GM23338 (cell line): Measurements from ENCODE around the gene GCAT.

Experiments used
- EZH2 ChIP-seq: fragments of 200-600 bp; sonication (generic); IDR thresholded peaks from one replicate; pipeline ENCODE4 v1.8.0; 2017; ENCODE audit warnings: antibody characterized with exemption, mild to moderate bottlenecking, low read depth; ENCODE audit not compliant: unreplicated experiment
- EZH2phosphoT487 ChIP-seq: fragments of 200-600 bp; sonication (generic); IDR thresholded peaks from one replicate; pipeline ENCODE4 v1.8.1; 2018; ENCODE audit warnings: antibody characterized with exemption; ENCODE audit not compliant: unreplicated experiment
- POLR2AphosphoS5 ChIP-seq: IDR thresholded peaks from 2 replicates; pipeline ENCODE4 v1.6.1; 2016; ENCODE audit warnings: antibody characterized with exemption, low read depth
- REST ChIP-seq: IDR thresholded peaks from one replicate; pipeline ENCODE4 v1.6.1; 2018; ENCODE audit warnings: antibody characterized with exemption; ENCODE audit not compliant: unreplicated experiment
- ZNF462 ChIP-seq: fragments of 250-450 bp; sonication (Bioruptor Pico); IDR thresholded peaks from 2 replicates; pipeline ENCODE4 v1.5.0; 2020; ENCODE audit warnings: mild to moderate bottlenecking, moderate library complexity
- TF ChIP-seq, protein P1 (sequence below), 2 experiments: fragments of 200-600 bp in 1 of 2; sonication (generic) in 1 of 2; conservative IDR thresholded peaks; 2 replicates each; pipeline versions ENCODE4 v1.5.1 to v1.6.1; 2016 to 2017; ENCODE audit warnings: antibody characterized with exemption in 2 of 2, low read depth in 2 of 2, mild to moderate bottlenecking in 2 of 2, moderate library complexity in 1 of 2

DNA sequence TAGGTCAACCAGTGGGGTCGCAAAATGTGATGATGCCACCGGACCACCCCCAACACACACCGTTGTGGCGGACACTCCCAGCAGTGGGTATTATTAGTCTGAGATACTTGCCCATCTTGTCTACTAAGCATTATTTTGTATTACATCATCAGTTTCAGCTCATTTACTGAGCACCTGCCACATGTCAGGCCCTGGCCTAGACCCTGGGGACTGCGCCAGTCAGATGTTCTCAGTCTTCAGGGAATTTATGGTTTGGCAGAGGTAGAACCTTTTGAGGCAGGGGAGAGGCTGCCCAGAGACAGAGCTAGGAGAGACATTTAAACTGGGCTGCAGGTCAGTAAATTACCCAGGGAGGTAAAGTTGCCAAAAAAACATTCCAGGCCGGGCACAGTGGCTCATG, 43.1 kb upstream of the GCAT start:
- TF ChIP-seq, protein P1, sequence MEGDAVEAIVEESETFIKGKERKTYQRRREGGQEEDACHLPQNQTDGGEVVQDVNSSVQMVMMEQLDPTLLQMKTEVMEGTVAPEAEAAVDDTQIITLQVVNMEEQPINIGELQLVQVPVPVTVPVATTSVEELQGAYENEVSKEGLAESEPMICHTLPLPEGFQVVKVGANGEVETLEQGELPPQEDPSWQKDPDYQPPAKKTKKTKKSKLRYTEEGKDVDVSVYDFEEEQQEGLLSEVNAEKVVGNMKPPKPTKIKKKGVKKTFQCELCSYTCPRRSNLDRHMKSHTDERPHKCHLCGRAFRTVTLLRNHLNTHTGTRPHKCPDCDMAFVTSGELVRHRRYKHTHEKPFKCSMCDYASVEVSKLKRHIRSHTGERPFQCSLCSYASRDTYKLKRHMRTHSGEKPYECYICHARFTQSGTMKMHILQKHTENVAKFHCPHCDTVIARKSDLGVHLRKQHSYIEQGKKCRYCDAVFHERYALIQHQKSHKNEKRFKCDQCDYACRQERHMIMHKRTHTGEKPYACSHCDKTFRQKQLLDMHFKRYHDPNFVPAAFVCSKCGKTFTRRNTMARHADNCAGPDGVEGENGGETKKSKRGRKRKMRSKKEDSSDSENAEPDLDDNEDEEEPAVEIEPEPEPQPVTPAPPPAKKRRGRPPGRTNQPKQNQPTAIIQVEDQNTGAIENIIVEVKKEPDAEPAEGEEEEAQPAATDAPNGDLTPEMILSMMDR (conservative IDR thresholded peaks at IDR 0.05; ENCODE audit: low read depth in 2 of 2) = no peak
- TF ChIP-seq POLR2AphosphoS5 (no peak), EZH2 (no peak), REST (no peak), EZH2phosphoT487 (no peak), ZNF462 (CRISPR knock-in tag) (no peak)
